HepG2 (cell line): ENCODE data around the gene SCAF4.

ENCODE experiments used
- KLF16 ChIP-seq, 2 experiments: sonication (generic) in 1 of 2; formaldehyde crosslinking in 1 of 2; IDR thresholded peaks; 2 replicates each; pipeline versions ENCODE4 v1.6.1 to v1.8.0; 2016 to 2023; ENCODE audit warnings: missing genetic modification reagents in 2 of 2, missing compliant biosample characterization in 1 of 2
- SMC3 ChIP-seq: IDR thresholded peaks from 2 replicates; pipeline ENCODE4 v1.6.1; 2011; ENCODE audit warnings: low read length, improper control_type of control experiment
- ZNF10 ChIP-seq: sonication (generic); formaldehyde crosslinking; IDR thresholded peaks from 2 replicates; pipeline ENCODE4 v1.4.0; 2020; ENCODE audit warnings: mild to moderate bottlenecking, low read depth, missing genetic modification reagents, borderline replicate concordance
- ZNF264 ChIP-seq: sonication (generic); formaldehyde crosslinking; IDR thresholded peaks from 2 replicates; pipeline ENCODE4 v1.4.0; 2020; ENCODE audit warnings: missing genetic modification reagents
- TF ChIP-seq, protein P1 (sequence below): sonication (generic); formaldehyde crosslinking; IDR thresholded peaks from 2 replicates; pipeline ENCODE4 v1.8.0; 2022; ENCODE audit warnings: mild to moderate bottlenecking, missing genetic modification reagents, borderline replicate concordance

DNA sequence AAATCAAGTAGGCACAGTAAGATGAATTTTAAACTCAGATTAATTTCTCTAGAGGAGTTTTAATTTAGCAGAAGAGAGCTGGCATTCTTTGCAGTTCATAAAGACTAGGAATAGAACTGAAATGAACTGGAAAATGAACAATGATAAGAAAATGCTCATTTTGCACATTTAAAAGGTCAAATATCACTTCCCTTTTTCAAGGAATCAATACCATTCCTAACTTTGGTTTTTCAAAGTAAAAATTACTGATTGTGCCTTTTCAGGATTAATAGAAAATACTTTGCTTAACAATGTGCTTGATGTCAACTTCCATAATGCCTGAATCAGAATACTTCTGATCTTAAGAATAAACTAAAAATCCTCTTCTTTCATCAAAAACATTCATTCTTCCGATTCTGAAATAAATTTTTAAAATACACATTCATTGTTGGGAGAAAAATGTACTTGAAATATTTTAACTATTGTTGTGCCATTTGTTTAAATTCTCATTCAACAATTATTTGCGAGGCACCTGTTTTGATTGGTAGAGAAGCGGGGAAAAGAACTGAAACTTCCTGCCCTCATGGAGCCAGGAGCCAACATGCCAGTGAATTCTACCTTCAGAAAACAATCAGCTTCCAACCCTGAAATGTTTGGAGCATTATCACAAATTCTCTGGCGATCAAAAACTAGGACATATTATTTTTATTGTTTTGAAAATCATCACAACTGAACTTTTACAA lies 2.1 kb downstream of the SCAF4 start:
- TF ChIP-seq KLF16 (CRISPR knock-in tag; IDR thresholded peaks at IDR 0.05), result no peak
- TF ChIP-seq SMC3, result no peak
- TF ChIP-seq ZNF10 (CRISPR knock-in tag), result no peak
- TF ChIP-seq, protein P1, sequence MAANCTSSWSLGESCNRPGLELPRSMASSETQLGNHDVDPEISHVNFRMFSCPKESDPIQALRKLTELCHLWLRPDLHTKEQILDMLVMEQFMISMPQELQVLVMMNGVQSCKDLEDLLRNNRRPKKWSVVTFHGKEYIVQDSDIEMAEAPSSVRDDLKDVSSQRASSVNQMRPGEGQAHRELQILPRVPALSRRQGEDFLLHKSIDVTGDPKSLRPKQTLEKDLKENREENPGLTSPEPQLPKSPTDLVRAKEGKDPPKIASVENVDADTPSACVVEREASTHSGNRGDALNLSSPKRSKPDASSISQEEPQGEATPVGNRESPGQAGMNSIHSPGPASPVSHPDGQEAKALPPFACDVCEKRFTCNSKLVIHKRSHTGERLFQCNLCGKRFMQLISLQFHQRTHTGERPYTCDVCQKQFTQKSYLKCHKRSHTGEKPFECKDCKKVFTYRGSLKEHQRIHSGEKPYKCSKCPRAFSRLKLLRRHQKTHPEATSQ (CRISPR knock-in tag), result no peak
- TF ChIP-seq ZNF264 (CRISPR knock-in tag), result no peak
